HG02852 (cell line): ENCODE results near the gene THOC7.

ENCODE experiments used
- ATAC-seq: cut with Tn5 transposase; IDR thresholded peaks from one replicate; pipeline ENCODE4 v1.9.1; 2021; ENCODE audit warnings: mild to moderate bottlenecking, moderate library complexity; ENCODE audit not compliant: unreplicated experiment

Gene THOC7

DNA sequence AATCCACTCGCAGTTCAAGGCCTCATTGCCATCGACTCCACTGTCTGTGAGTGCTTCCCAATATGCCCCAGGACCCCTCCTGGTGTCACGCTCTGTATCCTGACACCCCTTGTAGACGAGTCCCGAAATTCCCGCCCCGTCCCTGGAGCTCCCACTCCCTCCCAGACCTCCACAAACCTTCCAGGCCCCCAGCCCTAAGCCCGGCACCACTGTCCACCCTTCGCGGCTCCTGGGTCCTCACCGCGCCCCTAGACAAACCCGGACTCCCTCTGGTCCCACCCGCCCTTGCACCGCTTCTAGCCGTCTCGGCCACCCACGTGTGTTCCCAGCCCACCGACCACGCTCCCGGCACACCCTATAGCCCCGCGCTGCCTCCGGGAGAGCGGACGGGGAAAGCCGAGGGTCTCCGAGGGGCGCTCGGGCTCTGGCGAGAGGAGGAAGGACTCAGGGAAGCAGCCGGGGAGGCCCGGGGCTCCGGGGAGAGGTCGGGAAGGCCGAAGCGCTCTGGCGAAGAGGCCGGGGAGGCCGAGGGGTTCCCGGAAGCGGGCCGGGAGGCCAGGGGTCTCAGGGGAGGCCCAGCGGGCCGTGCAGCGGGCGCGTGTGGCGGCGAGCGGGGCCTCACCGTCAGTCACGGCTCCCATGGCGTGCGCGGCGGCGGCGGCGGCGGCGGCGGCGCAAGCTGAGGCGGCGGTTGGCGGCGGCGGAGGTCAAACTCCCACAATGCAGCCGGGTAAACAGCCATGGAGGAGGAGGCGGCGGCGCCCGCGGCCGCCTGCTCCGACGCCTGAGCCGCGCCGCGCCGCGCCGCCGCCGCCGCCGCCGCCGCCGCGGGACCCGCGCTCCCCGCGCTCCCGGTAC lies at the start of gene THOC7, which contains the start of gene ATXN7:
Gene THOC7 (minus strand): TSS at position 656 of the 858 bp plus-strand sequence. CDS start 15 bp downstream, at position 641.
Gene ATXN7 (plus strand): TSS at position 718 of the 858 bp plus-strand sequence. CDS start 48,732 bp downstream, outside the sequence.
- ATAC-seq = peak; percentile 74

DNA sequence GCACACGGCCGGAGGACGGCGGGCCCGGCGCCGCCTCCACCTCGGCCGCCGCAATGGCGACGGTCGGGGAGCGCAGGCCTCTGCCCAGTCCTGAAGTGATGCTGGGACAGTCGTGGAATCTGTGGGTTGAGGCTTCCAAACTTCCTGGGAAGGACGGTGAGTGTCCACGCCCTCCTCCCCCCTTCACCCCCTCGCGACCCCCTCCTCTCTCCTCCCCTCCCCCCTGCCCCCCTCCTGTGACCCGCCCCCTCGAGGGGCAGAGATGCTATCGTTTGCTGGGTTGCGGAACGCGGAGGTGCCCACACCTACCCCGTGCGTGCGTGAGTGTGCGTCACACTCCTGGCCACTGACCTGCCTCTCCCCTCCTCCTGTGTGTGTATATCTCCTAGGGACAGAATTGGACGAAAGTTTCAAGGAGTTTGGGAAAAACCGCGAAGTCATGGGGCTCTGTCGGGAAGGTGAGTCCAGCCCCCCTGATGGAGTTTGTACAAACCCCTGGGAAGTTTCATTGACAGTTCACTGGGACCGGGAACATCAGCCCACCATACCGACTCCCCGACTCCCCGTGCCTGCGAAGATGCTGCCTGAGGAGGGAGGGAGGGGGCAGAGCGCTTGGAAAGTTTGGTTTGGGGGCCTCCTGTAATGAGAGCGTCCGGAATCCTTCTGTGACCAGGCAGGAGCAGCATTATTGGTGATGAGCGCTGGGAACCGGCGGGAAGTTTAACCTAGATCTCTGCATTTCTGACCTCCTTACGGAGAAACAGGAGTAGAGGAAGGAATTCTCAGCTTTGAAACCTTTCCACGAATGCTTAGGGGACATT lies 49.4 kb upstream of the THOC7 start:
- peak; percentile 6 for ATAC-seq

DNA sequence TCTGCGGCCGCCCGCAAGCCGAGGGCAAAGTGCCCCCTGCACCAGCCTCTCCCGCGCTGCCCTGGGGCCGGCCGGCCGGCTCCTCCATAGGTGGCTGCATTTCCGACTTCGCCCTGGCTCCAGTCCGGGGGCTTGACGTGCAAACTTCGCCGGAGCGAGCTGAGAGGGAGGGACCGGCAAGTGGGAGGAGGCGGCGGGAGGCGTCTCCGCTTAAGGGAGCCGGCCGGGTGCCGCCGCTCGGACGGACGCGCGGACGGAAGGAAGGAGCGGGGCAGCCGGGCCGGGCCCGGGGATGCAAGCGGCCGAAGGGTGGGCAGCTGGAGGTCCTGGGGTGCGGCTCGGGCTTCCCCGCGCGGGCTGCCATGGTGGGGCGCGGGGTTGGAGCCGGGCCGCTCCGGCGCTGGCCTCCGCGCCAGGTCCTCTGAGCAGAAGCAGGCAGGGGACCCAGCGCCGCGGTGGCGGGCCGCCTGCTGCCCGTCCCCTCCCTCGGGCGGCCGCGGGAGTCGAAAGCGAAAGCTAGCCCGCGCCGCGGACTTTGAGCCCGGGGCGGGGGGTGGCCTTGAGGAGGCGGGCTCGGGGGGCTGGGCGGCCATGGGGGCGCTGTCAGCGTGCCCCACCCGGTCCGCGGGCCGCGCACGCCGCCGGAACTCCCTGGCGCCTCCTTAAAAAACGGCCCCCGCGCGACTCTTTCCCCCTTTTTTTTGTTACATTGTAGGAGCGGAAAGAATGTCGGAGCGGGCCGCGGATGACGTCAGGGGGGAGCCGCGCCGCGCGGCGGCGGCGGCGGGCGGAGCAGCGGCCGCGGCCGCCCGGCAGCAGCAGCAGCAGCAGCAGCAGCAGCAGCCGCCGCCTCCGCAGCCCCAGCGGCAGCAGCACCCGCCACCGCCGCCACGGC lies 48.5 kb upstream of the THOC7 start, which contains the start of gene SCAANT1:
Gene SCAANT1 (minus strand): TSS at position 511 of the 895 bp plus-strand sequence.
- peak; percentile 72 for ATAC-seq

DNA sequence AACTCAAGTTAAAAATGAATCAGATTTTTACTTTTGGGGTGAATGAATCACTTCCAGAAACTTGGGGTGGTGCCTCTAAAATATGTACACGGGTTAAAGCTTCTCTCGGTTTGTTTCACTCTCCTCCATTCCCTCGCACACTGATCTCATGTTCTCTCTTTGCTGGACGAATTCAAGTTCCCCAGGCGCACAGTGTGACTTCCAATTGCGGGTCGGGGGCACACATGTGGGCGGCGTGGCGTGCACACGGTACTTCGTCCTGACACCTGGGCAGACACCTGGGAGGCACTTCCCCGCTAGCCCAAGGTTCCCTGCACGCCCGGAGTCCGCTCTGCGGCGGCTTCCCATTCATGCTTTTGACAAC lies 47.9 kb upstream of the THOC7 start:
- peak; percentile 23 for ATAC-seq

DNA sequence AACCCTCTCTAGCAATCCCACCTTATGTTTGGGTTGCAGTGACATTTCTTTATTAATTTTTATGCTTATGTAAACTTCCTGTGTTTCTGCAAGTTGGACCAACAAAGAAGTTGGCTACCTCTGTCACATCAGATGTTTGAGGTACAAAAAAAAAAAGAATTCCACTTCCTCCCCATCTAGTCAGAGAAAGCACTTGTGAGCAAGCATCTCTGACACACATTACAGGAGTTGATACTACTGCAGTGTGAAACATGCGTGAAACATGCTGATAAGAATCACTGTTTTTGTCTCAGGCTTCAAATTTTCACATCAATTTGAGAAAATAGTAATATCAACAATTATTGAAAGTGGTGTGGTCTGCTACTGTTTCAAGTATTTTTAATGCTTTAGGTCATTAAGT lies 47.3 kb upstream of the THOC7 start:
- ATAC-seq = no peak

DNA sequence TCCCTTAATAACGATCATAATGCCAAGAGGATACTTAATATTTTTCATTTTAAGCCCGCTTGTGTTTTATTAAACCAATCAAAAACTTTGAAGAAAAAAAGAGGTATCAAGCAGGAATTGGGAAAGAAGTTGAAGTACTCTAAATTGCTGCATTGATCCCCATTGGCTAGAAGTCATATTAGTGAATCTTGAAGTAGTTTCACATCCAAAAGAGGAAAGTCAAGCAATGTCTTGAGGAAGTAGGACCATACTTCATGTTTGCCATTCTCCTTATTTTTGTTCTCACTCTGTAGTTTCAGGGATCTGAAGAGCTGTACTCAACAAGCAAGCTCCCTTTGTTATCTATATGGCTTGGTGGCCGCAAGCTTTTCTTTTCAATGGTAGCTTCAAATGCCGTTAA lies 46.4 kb upstream of the THOC7 start:
- ATAC-seq = no peak

DNA sequence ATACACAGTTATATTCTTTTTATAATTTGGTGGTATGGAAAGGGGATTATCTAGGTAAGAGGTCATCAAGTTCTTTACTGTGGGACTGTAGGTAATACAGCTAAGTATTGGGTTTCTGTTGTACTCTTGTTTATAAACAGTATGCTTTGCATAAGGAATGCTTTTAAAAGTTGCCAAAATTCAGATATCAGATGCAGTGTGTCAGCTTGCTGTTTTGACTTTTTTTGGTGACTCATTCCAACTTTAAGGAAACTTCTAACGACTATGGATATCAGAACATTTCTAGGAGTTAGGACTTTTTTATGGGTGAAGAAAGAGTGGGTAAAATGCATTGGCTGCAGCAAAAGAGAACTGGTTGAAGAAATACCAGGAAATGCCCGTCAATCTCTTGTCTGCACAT lies 45.8 kb upstream of the THOC7 start:
- no peak for ATAC-seq

DNA sequence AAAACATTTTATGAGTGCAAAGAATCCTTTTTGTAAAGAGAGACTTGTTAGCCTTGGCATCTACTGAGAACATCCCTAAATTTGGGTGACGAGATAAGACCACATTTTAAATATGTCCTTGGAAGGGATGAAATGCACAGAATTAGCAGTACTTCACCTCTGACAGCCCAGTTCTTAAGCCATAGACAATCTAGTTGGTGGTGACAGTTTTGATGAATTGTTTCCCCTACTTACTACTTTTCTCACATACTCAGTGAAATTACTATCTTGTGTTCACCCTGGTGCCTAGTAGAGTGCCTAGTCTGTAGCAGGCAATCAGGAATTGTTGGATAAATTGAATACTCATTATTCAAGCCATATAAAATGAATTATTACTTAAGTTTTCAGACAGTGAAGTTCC lies 45.2 kb upstream of the THOC7 start:
- no peak for ATAC-seq

DNA sequence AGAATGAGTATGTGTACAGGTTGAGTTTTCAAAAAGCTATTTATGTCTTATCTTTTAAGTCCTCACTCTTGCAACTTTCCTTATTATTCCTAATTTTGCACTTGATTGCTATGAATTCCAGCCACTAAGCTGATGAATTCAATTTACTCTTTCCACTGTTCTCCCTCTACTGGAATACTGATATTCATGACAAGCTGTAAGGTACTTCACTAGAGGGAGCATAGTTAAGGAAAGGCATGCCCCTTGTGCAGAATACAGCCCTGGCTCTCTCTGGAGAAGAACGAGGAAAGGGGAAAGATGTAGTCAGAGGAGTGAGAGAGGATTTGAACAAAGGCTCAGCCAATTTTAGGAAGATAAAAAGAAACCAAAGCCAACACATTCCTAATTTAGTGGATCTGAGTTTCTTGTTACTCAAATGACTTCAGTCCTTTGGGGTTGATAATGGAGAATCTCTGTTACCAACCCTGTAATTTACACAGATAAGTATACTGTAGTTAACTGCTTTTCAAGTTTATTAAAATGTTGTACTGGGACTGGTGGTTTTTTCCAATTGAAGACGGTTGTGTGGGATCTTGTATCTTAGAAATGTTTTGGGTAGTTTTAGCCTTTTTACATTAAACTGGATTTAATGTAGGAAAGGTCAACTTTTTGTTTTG lies 44.6 kb upstream of the THOC7 start:
- ATAC-seq = no peak

DNA sequence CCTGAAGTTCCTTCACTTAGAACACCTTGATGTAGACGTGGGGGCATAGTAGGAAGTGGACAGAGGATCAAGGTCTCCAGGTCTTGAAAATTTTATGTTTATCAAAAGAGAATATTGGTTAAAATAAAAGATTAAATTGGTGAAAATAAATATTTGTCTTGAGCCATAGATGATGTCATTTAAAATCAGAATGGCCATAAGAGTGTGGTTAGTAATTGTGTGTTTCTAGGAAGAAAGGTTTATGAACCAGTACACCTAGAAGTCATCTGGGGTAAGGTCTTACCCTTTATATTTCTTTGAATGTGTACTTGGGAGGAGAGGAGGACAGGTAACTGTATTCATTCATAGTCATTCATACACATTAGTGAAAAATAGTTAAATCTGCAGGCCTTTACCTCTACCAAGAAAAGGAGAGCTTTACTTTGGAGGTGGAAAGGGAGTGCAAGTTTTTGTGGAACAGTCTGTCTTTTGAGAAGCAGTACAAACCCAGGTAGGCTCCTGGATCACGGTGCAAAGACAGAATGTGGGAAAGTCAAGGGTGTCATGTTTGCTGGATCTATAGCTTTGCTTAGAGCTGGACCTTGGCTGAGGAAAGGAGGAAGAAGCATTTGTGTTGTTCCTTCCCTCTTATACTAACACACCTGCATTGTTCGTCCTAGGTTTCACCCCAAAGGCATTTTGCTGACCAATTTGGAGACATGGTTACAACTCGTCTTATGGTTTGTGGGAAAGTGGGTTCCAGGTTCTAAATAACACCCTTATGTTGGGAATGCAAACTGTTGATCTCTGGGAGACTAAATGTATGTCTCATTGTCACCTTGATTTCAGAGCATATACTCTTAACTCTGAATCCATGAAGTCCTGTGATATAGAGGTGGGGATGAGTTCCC lies 42.4 kb upstream of the THOC7 start:
- no peak for ATAC-seq

DNA sequence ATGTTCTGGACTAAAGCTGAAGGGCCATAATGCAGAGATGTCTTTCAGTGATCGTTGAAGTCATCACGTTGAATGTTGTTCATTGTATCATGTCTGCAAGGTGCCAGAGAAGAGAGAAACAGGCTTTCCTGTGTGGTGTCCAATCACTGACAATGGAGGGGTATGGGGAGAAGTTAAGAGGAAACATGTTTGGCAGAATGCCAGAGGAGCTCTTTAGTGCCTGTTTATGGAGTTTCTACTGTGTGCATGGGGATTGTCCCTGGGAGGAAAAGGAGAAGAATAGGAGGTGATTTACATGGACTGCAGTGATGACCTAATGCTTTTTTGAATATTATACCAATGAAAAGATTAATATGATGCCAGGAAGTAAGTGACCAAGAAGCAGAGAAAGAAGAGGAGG lies 36.9 kb upstream of the THOC7 start:
- ATAC-seq = no peak

DNA sequence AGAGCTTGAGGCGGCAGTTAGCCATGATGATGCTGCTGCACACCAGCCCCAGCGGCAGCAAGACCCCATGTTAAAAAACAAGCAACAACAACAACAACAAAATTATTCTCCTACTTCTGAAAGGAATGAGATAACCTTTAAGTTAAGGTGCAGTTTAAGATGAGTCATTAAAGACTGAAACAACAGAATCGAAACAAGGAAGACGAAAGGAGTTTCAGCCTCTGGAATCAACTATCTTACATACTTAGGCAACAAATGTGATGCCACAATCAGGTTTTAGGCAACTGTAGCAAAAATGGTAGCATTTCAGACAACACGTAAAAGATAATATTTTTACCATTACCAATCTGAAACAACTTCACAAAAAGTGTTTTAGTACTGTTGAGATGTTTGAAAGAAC lies 36.4 kb upstream of the THOC7 start:
- ATAC-seq = no peak

DNA sequence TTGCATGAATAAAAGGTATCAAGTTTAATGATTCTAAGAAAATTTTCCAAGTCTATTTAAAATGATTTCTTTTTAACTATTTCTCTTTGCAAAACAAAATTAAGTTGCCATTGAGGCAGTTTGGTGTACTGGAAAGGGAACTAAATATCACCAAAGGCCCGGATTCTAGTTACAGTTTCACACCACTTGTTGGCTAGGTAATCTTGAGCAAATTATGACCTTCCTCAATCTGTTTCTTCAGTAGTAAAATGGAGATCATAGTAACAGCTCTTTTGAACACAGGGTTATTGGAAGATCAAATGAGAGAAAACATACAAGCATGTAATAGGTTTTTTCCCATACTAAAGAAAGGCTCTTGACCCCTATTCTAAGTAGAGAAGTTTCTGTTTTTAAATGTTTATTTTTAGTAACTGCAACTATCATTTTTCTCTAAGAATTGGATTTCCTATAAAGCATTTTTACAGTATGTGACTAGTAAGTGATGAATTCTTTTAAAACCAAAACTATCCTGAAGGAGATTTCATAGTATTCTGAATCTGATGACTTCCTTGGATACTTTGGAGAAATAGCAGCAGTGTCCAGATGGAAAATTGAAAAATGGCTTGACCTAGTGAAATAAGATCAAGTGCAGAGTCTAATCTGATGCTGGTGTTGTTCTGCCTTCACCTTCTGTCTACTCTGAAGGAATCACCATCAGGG lies 32.9 kb upstream of the THOC7 start:
- ATAC-seq = peak; percentile 68

DNA sequence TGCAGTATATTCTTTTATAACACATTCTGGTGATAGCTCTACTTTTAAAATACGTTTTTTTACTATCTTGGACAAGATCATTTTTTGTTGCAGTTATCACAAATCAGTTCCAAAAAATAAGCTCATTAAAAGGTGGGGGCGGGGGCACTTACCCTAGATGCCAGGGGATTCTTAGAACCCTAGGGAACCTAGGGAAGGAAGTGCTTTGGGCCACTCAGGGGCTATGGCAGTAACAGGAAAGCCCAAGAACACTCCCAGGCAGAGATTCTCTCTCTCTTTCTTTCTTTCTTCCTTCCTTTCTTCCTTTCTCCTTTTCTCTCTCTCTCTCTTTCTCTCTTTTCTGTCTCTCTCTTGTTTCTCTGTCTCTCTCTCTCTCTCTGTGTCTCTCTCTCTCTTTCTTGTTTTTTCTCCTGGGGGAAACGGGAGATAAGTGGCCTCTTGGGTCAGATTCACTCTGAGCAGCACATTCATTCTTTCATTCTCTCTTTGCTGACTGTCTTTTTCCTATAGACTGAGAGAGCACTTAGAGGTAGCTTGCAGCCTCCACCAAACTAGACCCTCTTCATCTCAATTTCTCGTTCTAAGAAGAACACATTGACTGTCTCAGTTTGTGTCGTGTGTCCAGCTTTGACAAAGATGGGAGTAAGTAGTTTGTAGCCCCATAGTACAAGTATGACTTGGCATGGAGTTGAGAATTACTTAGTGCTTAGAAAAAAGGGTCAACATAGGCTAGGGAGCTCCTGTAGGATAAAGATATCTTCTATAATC lies 32.0 kb upstream of the THOC7 start:
- ATAC-seq = no peak

DNA sequence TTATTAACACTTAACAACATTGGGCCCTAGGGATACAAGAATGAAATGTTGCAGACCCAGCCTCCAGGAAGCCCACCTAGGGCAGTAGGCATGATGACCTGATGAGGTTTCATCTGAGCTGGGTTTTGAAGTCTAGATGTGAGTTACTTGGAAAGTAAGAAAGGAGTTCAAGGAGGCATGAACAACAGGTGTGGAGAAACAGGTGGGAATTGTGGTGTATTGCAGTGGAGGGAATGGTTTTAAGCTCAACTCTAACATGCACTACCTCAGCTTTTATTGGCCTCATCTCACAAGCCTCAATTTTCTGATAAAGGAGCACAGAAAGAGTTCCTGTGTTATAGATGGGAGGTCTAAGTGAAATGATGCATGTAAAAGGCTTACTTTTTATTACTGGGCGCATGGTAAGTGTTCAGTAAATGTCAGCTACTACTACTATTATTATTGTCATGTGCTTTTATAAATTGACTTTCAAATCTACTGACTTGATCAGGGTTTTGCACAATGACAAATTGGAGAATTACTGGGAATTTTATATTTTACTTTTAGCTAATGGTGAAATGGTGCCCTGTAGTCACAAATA lies 29.3 kb upstream of the THOC7 start:
- no peak for ATAC-seq

DNA sequence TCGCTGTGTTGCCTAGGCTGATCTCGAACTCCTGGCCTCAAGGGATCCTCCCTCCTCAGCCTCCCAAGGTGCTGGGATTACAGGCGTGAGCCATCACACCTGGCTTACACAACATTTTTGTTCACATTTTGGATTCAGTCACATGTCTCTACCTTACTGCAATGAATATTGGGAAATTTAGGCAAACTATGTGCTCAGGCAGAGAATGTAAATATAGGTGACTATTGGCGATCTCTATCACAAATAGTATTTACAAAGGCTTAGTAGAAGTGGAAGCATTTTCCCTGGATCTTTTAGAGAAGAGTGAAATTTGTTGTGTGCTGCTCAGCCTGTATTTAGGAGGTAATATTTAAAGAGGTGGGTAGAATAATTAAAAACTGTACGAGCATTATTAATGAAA lies 27.9 kb upstream of the THOC7 start:
- ATAC-seq = no peak

DNA sequence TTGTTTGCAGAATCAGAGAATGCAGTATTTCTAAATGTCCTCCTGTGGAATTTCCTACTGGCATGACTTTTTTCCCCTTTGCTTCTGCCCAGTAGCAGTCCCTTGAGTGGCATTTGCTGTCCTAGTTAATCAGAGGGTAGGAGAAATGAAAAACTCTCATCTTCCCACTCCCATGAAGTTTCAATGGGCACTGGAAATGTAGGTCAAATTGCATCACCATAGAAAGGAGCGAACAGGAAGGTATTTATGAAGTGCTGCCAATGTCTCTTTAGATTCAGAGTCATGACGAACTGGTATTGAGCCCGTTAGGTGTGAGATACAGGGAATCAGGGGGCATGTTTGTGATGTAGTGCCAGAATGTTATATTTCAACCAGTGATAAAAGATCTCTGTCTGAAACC lies 23.3 kb upstream of the THOC7 start:
- no peak for ATAC-seq

DNA sequence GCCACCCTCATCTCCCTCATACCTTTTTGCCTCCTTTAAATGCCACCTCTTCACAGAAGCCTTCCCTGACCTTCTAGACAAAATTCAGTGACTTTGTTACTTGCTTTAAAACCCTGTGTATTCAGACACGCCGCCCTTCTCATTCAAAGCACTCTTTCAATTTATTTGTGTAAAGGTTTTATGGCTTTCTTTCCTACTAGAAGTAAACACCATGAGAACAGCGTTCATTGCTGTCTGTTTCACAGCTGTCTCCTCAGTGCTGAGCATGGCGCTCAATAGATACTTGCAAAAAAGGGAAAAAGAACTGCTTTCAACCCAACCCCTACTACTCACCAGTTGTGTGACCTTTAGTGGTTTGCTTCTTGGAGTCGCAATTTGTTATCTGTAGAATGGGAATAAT lies 17.0 kb upstream of the THOC7 start:
- ATAC-seq = no peak
